A549 (cell line): Measurements from ENCODE around the gene EML2.
A peak's percentile ranks its signal among the peaks of the same experiment; 100 is the strongest.

Experiments
- JUN ChIP-seq, 2 experiments: fragments of >200 bp; sonication (Bioruptor Twin); formaldehyde crosslinking; IDR thresholded peaks; 2 replicates in 1 of 2; 3 replicates in 1 of 2; pipeline ENCODE4 v1.6.1; 2016 to 2017
- JUNB ChIP-seq: fragments of >200 bp; sonication (Bioruptor Twin); formaldehyde crosslinking; IDR thresholded peaks from 2 replicates; pipeline ENCODE4 v1.6.1; 2016
- POLR2A ChIP-seq: IDR thresholded peaks from 2 replicates; pipeline ENCODE4 v1.6.1; 2012; ENCODE audit warnings: mild to moderate bottlenecking, low read length
- POLR2AphosphoS2 ChIP-seq: conservative IDR thresholded peaks from 2 replicates; pipeline ENCODE4 v1.6.1; 2012; ENCODE audit warnings: low read length, improper control_type of control experiment, inconsistent platforms
- RAD21 ChIP-seq, 2 experiments: fragments of >200 bp in 1 of 2; sonication (Bioruptor Twin) in 1 of 2; formaldehyde crosslinking in 1 of 2; IDR thresholded peaks in 1 of 2; conservative IDR thresholded peaks in 1 of 2; 2 replicates in 1 of 2; 3 replicates in 1 of 2; pipeline ENCODE4 v1.6.1; 2012 to 2018; ENCODE audit warnings: inconsistent platforms in 1 of 2
- RCOR1 ChIP-seq: fragments of 150-350 bp; IDR thresholded peaks from 2 replicates; pipeline ENCODE4 v1.6.1; 2014; ENCODE audit warnings: antibody characterized with exemption, low read length, low read depth
- ZC3H11A ChIP-seq: fragments of 450-650 bp; IDR thresholded peaks from 2 replicates; pipeline ENCODE4 v1.6.1; 2014; ENCODE audit warnings: antibody characterized with exemption, mild to moderate bottlenecking
- TF ChIP-seq, protein P1 (sequence below): fragments of >200 bp; sonication (Bioruptor Twin); formaldehyde crosslinking; IDR thresholded peaks from 3 replicates; pipeline ENCODE4 v1.5.1; 2016

DNA sequence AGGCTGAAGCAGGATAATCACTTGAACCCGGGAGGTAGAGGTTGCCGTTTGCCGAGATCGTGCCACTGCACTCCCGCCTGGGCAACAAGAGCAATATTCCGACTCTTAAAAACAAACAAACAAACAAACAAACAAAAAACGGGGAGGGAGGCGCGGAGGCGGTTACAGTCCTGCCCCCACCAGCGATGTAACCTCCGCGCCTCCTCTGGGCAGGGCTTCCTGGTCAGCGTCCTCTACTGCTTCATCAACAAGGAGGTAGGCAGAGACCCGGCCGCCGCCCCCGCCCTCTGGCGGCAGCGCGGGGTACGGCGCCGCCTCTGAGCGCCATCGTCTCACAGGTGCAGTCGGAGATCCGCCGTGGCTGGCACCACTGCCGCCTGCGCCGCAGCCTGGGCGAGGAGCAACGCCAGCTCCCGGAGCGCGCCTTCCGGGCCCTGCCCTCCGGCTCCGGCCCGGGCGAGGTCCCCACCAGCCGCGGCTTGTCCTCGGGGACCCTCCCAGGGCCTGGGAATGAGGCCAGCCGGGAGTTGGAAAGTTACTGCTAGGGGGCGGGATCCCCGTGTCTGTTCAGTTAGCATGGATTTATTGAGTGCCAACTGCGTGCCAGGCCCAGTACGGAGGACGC, 42.3 kb upstream of the EML2 start:
- TF ChIP-seq, protein P1, sequence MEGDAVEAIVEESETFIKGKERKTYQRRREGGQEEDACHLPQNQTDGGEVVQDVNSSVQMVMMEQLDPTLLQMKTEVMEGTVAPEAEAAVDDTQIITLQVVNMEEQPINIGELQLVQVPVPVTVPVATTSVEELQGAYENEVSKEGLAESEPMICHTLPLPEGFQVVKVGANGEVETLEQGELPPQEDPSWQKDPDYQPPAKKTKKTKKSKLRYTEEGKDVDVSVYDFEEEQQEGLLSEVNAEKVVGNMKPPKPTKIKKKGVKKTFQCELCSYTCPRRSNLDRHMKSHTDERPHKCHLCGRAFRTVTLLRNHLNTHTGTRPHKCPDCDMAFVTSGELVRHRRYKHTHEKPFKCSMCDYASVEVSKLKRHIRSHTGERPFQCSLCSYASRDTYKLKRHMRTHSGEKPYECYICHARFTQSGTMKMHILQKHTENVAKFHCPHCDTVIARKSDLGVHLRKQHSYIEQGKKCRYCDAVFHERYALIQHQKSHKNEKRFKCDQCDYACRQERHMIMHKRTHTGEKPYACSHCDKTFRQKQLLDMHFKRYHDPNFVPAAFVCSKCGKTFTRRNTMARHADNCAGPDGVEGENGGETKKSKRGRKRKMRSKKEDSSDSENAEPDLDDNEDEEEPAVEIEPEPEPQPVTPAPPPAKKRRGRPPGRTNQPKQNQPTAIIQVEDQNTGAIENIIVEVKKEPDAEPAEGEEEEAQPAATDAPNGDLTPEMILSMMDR = peak; percentile 98
- peak; percentile 70 to 83 for TF ChIP-seq RAD21 (conservative IDR thresholded peaks at IDR 0.05 in 1 of 2, IDR thresholded peaks at IDR 0.05 in 1 of 2)
- no peak for TF ChIP-seq POLR2AphosphoS2
- peak; percentile 24 to 59; a peak in 1 of 5 replicates for TF ChIP-seq JUN (IDR thresholded peaks at IDR 0.05)
- no peak for TF ChIP-seq ZC3H11A
- no peak for TF ChIP-seq RCOR1
- TF ChIP-seq POLR2A = no peak; the same call in 1 of the 2 replicates
- no peak for TF ChIP-seq JUNB
